Osteocyte (in vitro differentiated cells): ENCODE measurements around the gene DNAI4. TPM values are rescaled to one million over a fixed set of nuclear protein-coding genes. Genes with fewer than 3 reads are reported as not detected.

ENCODE experiments used
- DNase-seq: peaks from one replicate; pipeline ENCODE4 v3.0.0; 2021; ENCODE audit warnings: mixed read lengths; ENCODE audit not compliant: unreplicated experiment; ENCODE audit errors: extremely low spot score
- H3K27ac Mint-ChIP-seq: one replicate; pipeline ENCODE4 v1.8.0; 2021; ENCODE audit warnings: mild to moderate bottlenecking, mixed read lengths; ENCODE audit not compliant: unreplicated experiment
- H3K27me3 Mint-ChIP-seq: one replicate; pipeline ENCODE4 v1.8.0; 2021; ENCODE audit warnings: mixed read lengths; ENCODE audit not compliant: unreplicated experiment
- H3K36me3 Mint-ChIP-seq: one replicate; pipeline ENCODE4 v1.8.0; 2021; ENCODE audit warnings: mixed read lengths; ENCODE audit not compliant: unreplicated experiment
- H3K4me1 Mint-ChIP-seq: one replicate; pipeline ENCODE4 v1.8.0; 2021; ENCODE audit warnings: mixed read lengths; ENCODE audit not compliant: unreplicated experiment
- H3K4me3 Mint-ChIP-seq: one replicate; pipeline ENCODE4 v1.8.0; 2021; ENCODE audit warnings: mild to moderate bottlenecking, moderate library complexity, mixed read lengths; ENCODE audit not compliant: unreplicated experiment
- H3K9me3 Mint-ChIP-seq: one replicate; pipeline ENCODE4 v1.8.0; 2021; ENCODE audit warnings: mixed read lengths; ENCODE audit not compliant: unreplicated experiment
- CTCF ChIP-seq: fragments of 200-600 bp; sonication (generic); IDR thresholded peaks from 2 replicates; pipeline ENCODE4 v1.5.0; 2021; ENCODE audit warnings: antibody characterized with exemption, mild to moderate bottlenecking, moderate library complexity
- total RNA-seq: library from RNA; stranded (reverse); gene quantifications from 2 replicates; pipeline ENCODE4 v1.2.1, GENCODE V29; 2021

DNAI4 gene
- total RNA-seq, 1 donor from 2014 or later = 8.9 TPM

- Mint-ChIP-seq H3K4me3 (no peak overlapping the region), H3K4me1 (peaks cover 45% of the 10 kb centered on the region), H3K36me3 (peaks cover 2% of the 10 kb centered on the region), H3K9me3 (no peaks in the 10 kb centered on the region), H3K27ac (no peak overlapping the region), H3K27me3 (no peaks in the 10 kb centered on the region)
- no peak for TF ChIP-seq CTCF
- DNase-seq = no peak
Observed at GRCh38 chr1:66927528-66927927, 2.9 kb upstream of the DNAI4 start.

- H3K36me3 Mint-ChIP-seq = peaks cover 2% of the 10 kb centered on the region
- H3K9me3 Mint-ChIP-seq = no peaks in the 10 kb centered on the region
- no peak for DNase-seq
- TF ChIP-seq CTCF = no peak
- H3K27me3 Mint-ChIP-seq = no peaks in the 10 kb centered on the region
- peak overlapping the region; percentile 98 for H3K27ac Mint-ChIP-seq
- H3K4me3 Mint-ChIP-seq = peak overlapping the region; percentile 94
- H3K4me1 Mint-ChIP-seq = peaks cover 34% of the 10 kb centered on the region
Observed at GRCh38 chr1:66925944-66926343, 1.3 kb upstream of the DNAI4 start.

DNA sequence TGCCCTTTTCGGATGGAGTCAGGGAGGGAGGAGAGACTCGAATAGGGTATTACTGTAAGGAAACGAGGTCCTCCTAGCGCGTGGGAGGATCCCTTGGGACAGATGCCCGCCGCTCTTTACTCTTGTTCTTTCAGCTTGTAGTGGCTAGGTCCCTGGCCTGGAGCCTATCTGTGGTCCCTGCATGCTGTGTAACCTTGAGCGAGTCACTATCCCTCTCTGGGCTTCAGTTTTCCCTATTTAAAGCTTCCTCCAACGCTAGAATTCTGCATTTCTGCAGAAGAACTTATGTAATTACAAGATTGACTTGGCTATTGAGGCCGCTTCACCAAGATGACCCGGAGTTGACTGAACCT is 878 bp upstream of the DNAI4 start:
- H3K27ac Mint-ChIP-seq = peak overlapping the region; percentile 98
- H3K27me3 Mint-ChIP-seq = no peaks in the 10 kb centered on the region
- H3K4me3 Mint-ChIP-seq = peak overlapping the region; percentile 94
- no peak for TF ChIP-seq CTCF
- no peaks in the 10 kb centered on the region for H3K9me3 Mint-ChIP-seq
- peaks cover 2% of the 10 kb centered on the region for H3K36me3 Mint-ChIP-seq
- no peak for DNase-seq
- H3K4me1 Mint-ChIP-seq = peaks cover 34% of the 10 kb centered on the region

- Mint-ChIP-seq H3K27ac (no peak overlapping the region), H3K4me1 (peaks cover 8% of the 10 kb centered on the region)
Observed at GRCh38 chr1:66920543-66920942, 4.1 kb downstream of the DNAI4 start.

DNA sequence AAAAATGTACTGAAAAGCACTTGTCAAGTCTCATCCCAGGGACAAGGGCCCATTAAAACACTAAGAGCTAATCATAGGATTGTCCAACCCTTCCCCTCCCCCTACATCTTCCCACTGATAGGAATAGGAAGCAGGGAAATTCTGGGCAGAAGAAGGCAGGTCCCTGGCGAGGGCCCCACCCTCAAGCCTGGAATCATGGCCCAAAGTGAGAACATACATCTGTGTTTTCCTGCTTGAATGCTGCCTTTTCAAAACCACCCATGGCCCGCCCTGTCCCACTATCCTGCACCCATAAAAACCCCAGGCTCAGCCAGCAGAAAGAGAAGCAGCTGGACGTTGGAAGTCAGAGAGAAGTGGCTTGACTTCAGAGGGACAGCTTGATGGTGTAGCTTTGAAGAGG is 4.8 kb downstream of the DNAI4 start:
- Mint-ChIP-seq H3K4me1 (peaks cover 8% of the 10 kb centered on the region), H3K27me3 (no peaks in the 10 kb centered on the region), H3K27ac (no peak overlapping the region), H3K4me3 (no peak overlapping the region), H3K9me3 (no peaks in the 10 kb centered on the region), H3K36me3 (peaks cover 9% of the 10 kb centered on the region)
- no peak for TF ChIP-seq CTCF
- no peak for DNase-seq

More at GRCh38 chr1:66920543-66920942, 4.1 kb downstream of the DNAI4 start:
- no peak for DNase-seq
- Mint-ChIP-seq H3K36me3 (peaks cover 9% of the 10 kb centered on the region), H3K4me3 (no peak overlapping the region), H3K27me3 (no peaks in the 10 kb centered on the region), H3K9me3 (no peaks in the 10 kb centered on the region)
- no peak for TF ChIP-seq CTCF
